Measurements from ENCODE around the gene UBE2L5. TPM values are rescaled to one million over a fixed set of nuclear protein-coding genes. Genes with fewer than 3 reads are reported as not detected.

Gene UBE2L5
- total RNA-seq, 1 donor from 2014 or later: not detected

- no peaks in the 10 kb centered on the region for H3K36me3 Mint-ChIP-seq (ENCODE audit: low read depth, unreplicated experiment)
- H3K4me1 Mint-ChIP-seq (ENCODE audit: unreplicated experiment): peaks cover 21% of the 10 kb centered on the region
- H3K4me3 Mint-ChIP-seq (ENCODE audit: unreplicated experiment): no peak overlapping the region
- H3K9me3 Mint-ChIP-seq (ENCODE audit: unreplicated experiment): no peaks in the 10 kb centered on the region
- no peak for TF ChIP-seq CTCF (IDR thresholded peaks at IDR 0.05; ENCODE audit: unreplicated experiment)
- H3K27ac Mint-ChIP-seq (ENCODE audit: unreplicated experiment): no peak overlapping the region
- DNase-seq (ENCODE audit: low spot score): no peak
- H3K27me3 Mint-ChIP-seq (ENCODE audit: unreplicated experiment): peaks cover 8% of the 10 kb centered on the region
Observed at GRCh38 chr13:30391956-30392680, 30.2 kb upstream of the UBE2L5 start.

GRCh38 chr13:30392681-30393045, 29.6 kb upstream of the UBE2L5 start:
- H3K27me3 Mint-ChIP-seq (ENCODE audit: unreplicated experiment): peaks cover 8% of the 10 kb centered on the region
- H3K4me1 Mint-ChIP-seq (ENCODE audit: unreplicated experiment): peaks cover 21% of the 10 kb centered on the region
- TF ChIP-seq CTCF (IDR thresholded peaks at IDR 0.05; ENCODE audit: unreplicated experiment): no peak
- no peaks in the 10 kb centered on the region for H3K9me3 Mint-ChIP-seq (ENCODE audit: unreplicated experiment)
- H3K4me3 Mint-ChIP-seq (ENCODE audit: unreplicated experiment): no peak overlapping the region
- H3K36me3 Mint-ChIP-seq (ENCODE audit: low read depth, unreplicated experiment): no peaks in the 10 kb centered on the region
- DNase-seq (ENCODE audit: low spot score): no peak
- no peak overlapping the region for H3K27ac Mint-ChIP-seq (ENCODE audit: unreplicated experiment)

GRCh38 chr13:30394751-30395191, 27.5 kb upstream of the UBE2L5 start:
- H3K9me3 Mint-ChIP-seq (ENCODE audit: unreplicated experiment): no peaks in the 10 kb centered on the region
- peak overlapping the region; percentile 13 for H3K4me3 Mint-ChIP-seq (ENCODE audit: unreplicated experiment)
- TF ChIP-seq CTCF (IDR thresholded peaks at IDR 0.05; ENCODE audit: unreplicated experiment): no peak
- peaks cover 5% of the 10 kb centered on the region for H3K4me1 Mint-ChIP-seq (ENCODE audit: unreplicated experiment)
- H3K27me3 Mint-ChIP-seq (ENCODE audit: unreplicated experiment): peaks cover 5% of the 10 kb centered on the region
- no peaks in the 10 kb centered on the region for H3K36me3 Mint-ChIP-seq (ENCODE audit: low read depth, unreplicated experiment)
- peak overlapping the region; percentile 43 for H3K27ac Mint-ChIP-seq (ENCODE audit: unreplicated experiment)
- no peak for DNase-seq (ENCODE audit: low spot score)

GRCh38 chr13:30395192-30396158, 26.8 kb upstream of the UBE2L5 start:
- peaks cover 5% of the 10 kb centered on the region for H3K27me3 Mint-ChIP-seq (ENCODE audit: unreplicated experiment)
- H3K27ac Mint-ChIP-seq (ENCODE audit: unreplicated experiment): peak overlapping the region; percentile 43
- TF ChIP-seq CTCF (IDR thresholded peaks at IDR 0.05; ENCODE audit: unreplicated experiment): no peak
- peaks cover 4% of the 10 kb centered on the region for H3K4me1 Mint-ChIP-seq (ENCODE audit: unreplicated experiment)
- H3K4me3 Mint-ChIP-seq (ENCODE audit: unreplicated experiment): peak overlapping the region; percentile 76
- H3K9me3 Mint-ChIP-seq (ENCODE audit: unreplicated experiment): no peaks in the 10 kb centered on the region
- no peaks in the 10 kb centered on the region for H3K36me3 Mint-ChIP-seq (ENCODE audit: low read depth, unreplicated experiment)
- DNase-seq (ENCODE audit: low spot score): peak; percentile 36

All from endothelial cell (in vitro differentiated cells).